Measurements from ENCODE around the gene ZNF804B.

Gene ZNF804B

DNA sequence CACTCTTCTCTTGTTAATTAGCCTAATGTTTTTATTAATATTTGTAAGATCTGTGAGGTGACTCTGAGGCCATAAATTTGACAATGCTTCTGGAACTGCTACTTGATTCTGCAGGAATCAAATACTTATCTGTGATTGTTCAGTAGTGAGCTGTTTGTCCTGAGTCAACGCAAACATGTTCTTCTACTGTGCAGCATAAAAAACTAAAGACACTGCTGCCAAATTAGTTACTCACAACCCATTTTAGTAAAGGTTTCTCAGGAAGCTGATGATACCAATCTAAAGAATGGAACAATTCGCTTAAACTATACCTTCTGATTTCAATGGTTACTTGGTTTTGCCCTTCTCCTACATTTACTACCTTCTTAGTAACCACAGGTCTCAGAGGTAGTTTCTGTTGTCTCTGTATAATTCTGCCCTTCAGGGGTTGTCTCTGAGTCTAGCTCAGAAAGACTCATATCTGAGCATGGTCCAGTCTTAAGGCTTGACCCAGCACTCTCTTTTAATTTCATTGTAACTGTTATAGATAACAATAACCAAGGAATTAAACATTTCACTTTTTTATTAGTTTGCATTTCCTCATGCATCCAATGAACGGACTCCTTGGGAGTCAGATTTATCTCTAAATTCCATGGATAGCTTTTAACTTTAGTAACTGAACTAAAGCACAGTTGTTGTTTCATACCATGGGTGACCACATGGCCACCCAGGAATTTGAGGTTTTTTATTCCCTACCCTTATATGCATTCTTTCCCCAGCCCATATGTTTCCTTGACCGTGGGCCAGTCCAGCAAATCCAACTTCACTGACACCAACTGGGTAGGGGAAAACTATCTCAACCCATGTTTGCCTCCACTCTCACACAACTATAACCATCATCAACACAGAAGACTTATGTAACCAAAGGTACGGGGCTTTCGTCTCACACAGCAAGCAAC is 345.5 kb downstream of the ZNF804B start:
- H4K12ac ChIP-seq (ENCODE audit: low read depth, low read length), result no peak overlapping the region
- peak in 1 of 2 donors; percentile 51 for DNase-seq
- no peaks in the 10 kb centered on the region for H3K36me3 ChIP-seq (ENCODE audit: control insufficient read depth in 1 of 2, insufficient read depth in 2 of 2, low read length in 2 of 2)
- no peak overlapping the region for H3K4ac ChIP-seq (ENCODE audit: low read depth, low read length)
- H4K8ac ChIP-seq (ENCODE audit: low read depth, low read length), result no peak overlapping the region
- no peaks in the 10 kb centered on the region for H3K27me3 ChIP-seq (ENCODE audit: insufficient read depth, low read length)
- no peaks in the 10 kb centered on the region for H3K79me2 ChIP-seq (ENCODE audit: control insufficient read depth, insufficient read depth, low read length, poor library complexity)
- H4K91ac ChIP-seq (ENCODE audit: low read depth, low read length), result no peak overlapping the region
- no peak overlapping the region for H3K14ac ChIP-seq (ENCODE audit: low read length)
- H3K27ac ChIP-seq (ENCODE audit: low read depth, low read length), result no peak overlapping the region
- no peak overlapping the region for H2BK5ac ChIP-seq (ENCODE audit: low read depth, low read length, poor library complexity)
- no peak overlapping the region for H3K9ac ChIP-seq (ENCODE audit: low read length)
- no peak overlapping the region for H3K4me3 ChIP-seq (ENCODE audit: low read depth, low read length)
- H2BK120ac ChIP-seq (ENCODE audit: insufficient read depth, low read length, poor library complexity), result no peak overlapping the region
- H3K18ac ChIP-seq (ENCODE audit: low read length), result no peak overlapping the region
- no peak overlapping the region for H2AFZ ChIP-seq (ENCODE audit: insufficient read depth, low read length, poor library complexity)
- H3K4me1 ChIP-seq (ENCODE audit: control insufficient read depth in 1 of 2, insufficient read depth in 2 of 2, low read length in 2 of 2), result no peaks in the 10 kb centered on the region
- no peaks in the 10 kb centered on the region for H3K79me1 ChIP-seq (ENCODE audit: low read length)
- no CpG with 5 or more reads among the region's 6 CpGs for WGBS (ENCODE audit: extremely low coverage, insufficient coverage, insufficient read length)
- H3K9me3 ChIP-seq (ENCODE audit: insufficient read depth, low read depth, low read length), result no peaks in the 10 kb centered on the region
- no peak overlapping the region for H3K4me2 ChIP-seq (ENCODE audit: low read length)
- no peak overlapping the region for H3K23ac ChIP-seq (ENCODE audit: low read length)
- H2AK5ac ChIP-seq (ENCODE audit: low read length), result no peak overlapping the region
- H2BK12ac ChIP-seq (ENCODE audit: low read length), result no peak overlapping the region

DNA sequence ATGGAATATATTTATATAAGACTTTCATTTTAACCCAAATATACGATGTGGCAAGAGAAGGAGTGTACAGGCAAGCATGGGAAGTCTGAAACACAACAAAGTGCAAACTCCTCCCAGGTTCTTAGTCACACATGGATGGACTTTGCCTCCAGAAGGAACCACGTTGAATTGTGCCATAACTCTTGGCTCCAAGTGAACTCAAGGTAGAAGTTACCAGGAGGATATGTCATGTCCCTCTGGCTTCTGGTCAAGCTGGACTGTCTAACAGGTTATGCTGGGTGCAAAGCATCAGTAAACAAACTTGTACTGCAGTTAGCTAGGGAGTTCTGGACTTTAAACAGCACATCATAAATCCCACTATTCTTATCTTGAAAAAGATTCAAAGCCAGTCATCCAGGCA is 364.4 kb downstream of the ZNF804B start:
- Histone ChIP-seq H3K27me3 (ENCODE audit: insufficient read depth, low read length) (no peaks in the 10 kb centered on the region), H3K36me3 (ENCODE audit: control insufficient read depth in 1 of 2, insufficient read depth in 2 of 2, low read length in 2 of 2) (no peaks in the 10 kb centered on the region), H2BK5ac (ENCODE audit: low read depth, low read length, poor library complexity) (no peak overlapping the region), H2BK12ac (ENCODE audit: low read length) (no peak overlapping the region), H2AK5ac (ENCODE audit: low read length) (no peak overlapping the region), H3K23ac (ENCODE audit: low read length) (no peak overlapping the region), H3K4ac (ENCODE audit: low read depth, low read length) (no peak overlapping the region), H4K12ac (ENCODE audit: low read depth, low read length) (no peak overlapping the region), H3K79me2 (ENCODE audit: control insufficient read depth, insufficient read depth, low read length, poor library complexity) (no peaks in the 10 kb centered on the region), H3K18ac (ENCODE audit: low read length) (no peak overlapping the region), H3K14ac (ENCODE audit: low read length) (no peak overlapping the region), H3K4me2 (ENCODE audit: low read length) (no peak overlapping the region), H4K91ac (ENCODE audit: low read depth, low read length) (no peak overlapping the region), H2BK120ac (ENCODE audit: insufficient read depth, low read length, poor library complexity) (no peak overlapping the region), H3K4me1 (ENCODE audit: control insufficient read depth in 1 of 2, insufficient read depth in 2 of 2, low read length in 2 of 2) (no peaks in the 10 kb centered on the region), H3K9ac (ENCODE audit: low read length) (no peak overlapping the region), H3K27ac (ENCODE audit: low read depth, low read length) (no peak overlapping the region), H4K8ac (ENCODE audit: low read depth, low read length) (no peak overlapping the region), H3K4me3 (ENCODE audit: low read depth, low read length) (no peak overlapping the region), H2AFZ (ENCODE audit: insufficient read depth, low read length, poor library complexity) (no peak overlapping the region), H3K79me1 (ENCODE audit: low read length) (no peaks in the 10 kb centered on the region), H3K9me3 (ENCODE audit: insufficient read depth, low read depth, low read length) (no peaks in the 10 kb centered on the region)
- no peak for DNase-seq
- no CpG with 5 or more reads among the region's 2 CpGs for WGBS (ENCODE audit: extremely low coverage, insufficient coverage, insufficient read length)

DNA sequence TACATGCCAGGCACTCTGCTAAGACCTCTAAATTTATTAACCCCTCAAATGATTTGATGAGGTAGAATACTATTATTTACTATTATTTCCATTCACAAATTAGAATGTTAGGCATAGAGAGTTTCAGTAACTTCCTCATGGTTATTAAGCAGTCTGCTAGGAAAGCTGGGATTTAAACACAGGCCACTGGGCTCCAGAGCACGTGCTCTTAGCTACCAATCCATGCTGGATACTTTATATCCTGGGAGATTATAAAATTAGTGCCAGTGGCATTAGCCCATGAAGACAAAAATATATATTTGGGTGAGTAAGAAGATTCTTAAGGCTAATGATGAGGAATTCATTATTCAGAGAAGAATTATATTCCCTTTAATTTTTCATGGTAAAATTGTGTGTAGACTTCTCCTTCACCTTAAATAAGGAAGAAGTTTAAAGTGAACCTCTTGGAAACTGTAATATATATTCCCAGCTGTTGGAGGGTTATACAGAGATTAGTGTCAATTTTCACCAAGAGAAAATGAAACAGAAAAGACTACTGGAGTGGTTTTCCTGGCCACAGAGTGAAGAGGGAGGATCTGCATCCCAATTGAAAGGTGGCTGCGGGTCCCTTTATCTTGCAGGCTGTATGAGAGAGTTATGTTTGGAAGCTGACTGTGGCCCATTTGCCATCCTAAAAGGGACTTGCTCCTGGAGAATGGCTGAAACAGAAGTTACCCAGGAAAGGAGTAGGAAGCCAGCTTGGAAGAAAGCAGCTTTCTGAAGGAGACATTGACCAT is 370.3 kb downstream of the ZNF804B start:
- no peaks in the 10 kb centered on the region for H3K79me1 ChIP-seq (ENCODE audit: low read length)
- no peaks in the 10 kb centered on the region for H3K36me3 ChIP-seq (ENCODE audit: control insufficient read depth in 1 of 2, insufficient read depth in 2 of 2, low read length in 2 of 2)
- no peak overlapping the region for H2AK5ac ChIP-seq (ENCODE audit: low read length)
- H2BK12ac ChIP-seq (ENCODE audit: low read length), result no peak overlapping the region
- no peaks in the 10 kb centered on the region for H3K9me3 ChIP-seq (ENCODE audit: insufficient read depth, low read depth, low read length)
- H3K4me1 ChIP-seq (ENCODE audit: control insufficient read depth in 1 of 2, insufficient read depth in 2 of 2, low read length in 2 of 2), result no peaks in the 10 kb centered on the region
- H3K4ac ChIP-seq (ENCODE audit: low read depth, low read length), result no peak overlapping the region
- no peak overlapping the region for H3K27ac ChIP-seq (ENCODE audit: low read depth, low read length)
- H3K23ac ChIP-seq (ENCODE audit: low read length), result no peak overlapping the region
- H4K8ac ChIP-seq (ENCODE audit: low read depth, low read length), result no peak overlapping the region
- no peak overlapping the region for H4K91ac ChIP-seq (ENCODE audit: low read depth, low read length)
- no peaks in the 10 kb centered on the region for H3K27me3 ChIP-seq (ENCODE audit: insufficient read depth, low read length)
- no peak overlapping the region for H2AFZ ChIP-seq (ENCODE audit: insufficient read depth, low read length, poor library complexity)
- no peaks in the 10 kb centered on the region for H3K79me2 ChIP-seq (ENCODE audit: control insufficient read depth, insufficient read depth, low read length, poor library complexity)
- no peak overlapping the region for H3K14ac ChIP-seq (ENCODE audit: low read length)
- no peak overlapping the region for H2BK5ac ChIP-seq (ENCODE audit: low read depth, low read length, poor library complexity)
- no CpG with 5 or more reads among the region's 2 CpGs for WGBS (ENCODE audit: extremely low coverage, insufficient coverage, insufficient read length)
- no peak for DNase-seq
- no peak overlapping the region for H2BK120ac ChIP-seq (ENCODE audit: insufficient read depth, low read length, poor library complexity)
- no peak overlapping the region for H4K12ac ChIP-seq (ENCODE audit: low read depth, low read length)
- no peak overlapping the region for H3K18ac ChIP-seq (ENCODE audit: low read length)
- H3K4me3 ChIP-seq (ENCODE audit: low read depth, low read length), result no peak overlapping the region
- no peak overlapping the region for H3K4me2 ChIP-seq (ENCODE audit: low read length)
- H3K9ac ChIP-seq (ENCODE audit: low read length), result no peak overlapping the region

DNA sequence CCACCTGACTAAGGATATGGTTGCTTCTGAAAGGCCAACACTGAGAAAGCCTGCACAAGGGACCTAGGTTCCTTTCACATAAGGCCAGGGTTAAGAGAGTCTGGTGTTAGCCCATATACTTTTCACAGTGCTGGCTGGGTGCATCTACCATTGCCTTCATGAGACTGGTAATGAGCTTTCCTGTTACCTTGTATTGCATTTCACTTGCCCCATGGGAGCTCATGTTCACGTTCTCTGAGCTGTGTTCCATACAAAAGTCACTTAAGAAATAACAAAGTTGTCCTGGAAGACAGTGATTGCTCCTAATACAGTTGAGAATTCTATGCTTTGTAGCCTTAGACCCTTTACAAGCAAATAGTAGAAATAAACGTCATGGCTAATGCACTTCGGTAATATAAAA is 373.9 kb downstream of the ZNF804B start:
- no peak overlapping the region for H4K12ac ChIP-seq (ENCODE audit: low read depth, low read length)
- H3K27me3 ChIP-seq (ENCODE audit: insufficient read depth, low read length), result no peaks in the 10 kb centered on the region
- H3K27ac ChIP-seq (ENCODE audit: low read depth, low read length), result no peak overlapping the region
- H3K4me1 ChIP-seq (ENCODE audit: control insufficient read depth in 1 of 2, insufficient read depth in 2 of 2, low read length in 2 of 2), result no peaks in the 10 kb centered on the region
- no peak for DNase-seq
- no peak overlapping the region for H2AFZ ChIP-seq (ENCODE audit: insufficient read depth, low read length, poor library complexity)
- H3K4ac ChIP-seq (ENCODE audit: low read depth, low read length), result no peak overlapping the region
- no peak overlapping the region for H2BK120ac ChIP-seq (ENCODE audit: insufficient read depth, low read length, poor library complexity)
- no peak overlapping the region for H2BK12ac ChIP-seq (ENCODE audit: low read length)
- WGBS (ENCODE audit: extremely low coverage, insufficient coverage, insufficient read length), result no CpG with 5 or more reads among the region's 3 CpGs
- no peak overlapping the region for H3K4me3 ChIP-seq (ENCODE audit: low read depth, low read length)
- no peak overlapping the region for H3K9ac ChIP-seq (ENCODE audit: low read length)
- no peaks in the 10 kb centered on the region for H3K79me2 ChIP-seq (ENCODE audit: control insufficient read depth, insufficient read depth, low read length, poor library complexity)
- H4K91ac ChIP-seq (ENCODE audit: low read depth, low read length), result no peak overlapping the region
- no peaks in the 10 kb centered on the region for H3K9me3 ChIP-seq (ENCODE audit: insufficient read depth, low read depth, low read length)
- H3K23ac ChIP-seq (ENCODE audit: low read length), result no peak overlapping the region
- no peak overlapping the region for H4K8ac ChIP-seq (ENCODE audit: low read depth, low read length)
- H2BK5ac ChIP-seq (ENCODE audit: low read depth, low read length, poor library complexity), result no peak overlapping the region
- H3K18ac ChIP-seq (ENCODE audit: low read length), result no peak overlapping the region
- H3K14ac ChIP-seq (ENCODE audit: low read length), result no peak overlapping the region
- no peaks in the 10 kb centered on the region for H3K79me1 ChIP-seq (ENCODE audit: low read length)
- no peaks in the 10 kb centered on the region for H3K36me3 ChIP-seq (ENCODE audit: control insufficient read depth in 1 of 2, insufficient read depth in 2 of 2, low read length in 2 of 2)
- H3K4me2 ChIP-seq (ENCODE audit: low read length), result no peak overlapping the region
- H2AK5ac ChIP-seq (ENCODE audit: low read length), result no peak overlapping the region
